ENCODE data around the gene PRKAR1B.

DNA sequence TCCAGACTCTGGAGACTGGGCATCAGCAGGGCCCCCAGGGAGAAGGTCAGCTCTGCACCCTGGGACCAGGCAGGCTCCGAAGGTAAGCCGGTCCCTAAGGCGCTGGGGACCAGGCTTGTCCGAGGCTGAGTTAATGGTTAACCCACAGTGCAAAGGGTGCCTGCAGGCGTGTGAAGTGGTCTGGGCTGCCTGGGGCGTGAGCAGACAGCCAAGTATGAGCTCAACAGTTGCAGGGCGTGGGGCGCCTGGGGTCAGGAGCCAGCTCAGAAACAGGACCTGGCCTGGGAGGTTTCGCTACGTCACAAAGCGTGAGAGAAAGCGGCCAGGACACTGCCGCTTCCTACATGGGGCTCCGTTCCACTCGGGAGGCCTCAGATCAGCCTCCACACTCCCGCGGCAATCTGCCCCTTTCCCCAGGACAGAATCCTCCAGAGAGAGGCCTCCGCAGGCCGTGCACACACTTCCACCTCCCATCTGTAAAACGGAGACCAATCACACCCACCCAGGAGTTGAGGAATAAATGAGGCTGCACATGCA is 223.4 kb downstream of the PRKAR1B start:
- TF ChIP-seq, protein P1, sequence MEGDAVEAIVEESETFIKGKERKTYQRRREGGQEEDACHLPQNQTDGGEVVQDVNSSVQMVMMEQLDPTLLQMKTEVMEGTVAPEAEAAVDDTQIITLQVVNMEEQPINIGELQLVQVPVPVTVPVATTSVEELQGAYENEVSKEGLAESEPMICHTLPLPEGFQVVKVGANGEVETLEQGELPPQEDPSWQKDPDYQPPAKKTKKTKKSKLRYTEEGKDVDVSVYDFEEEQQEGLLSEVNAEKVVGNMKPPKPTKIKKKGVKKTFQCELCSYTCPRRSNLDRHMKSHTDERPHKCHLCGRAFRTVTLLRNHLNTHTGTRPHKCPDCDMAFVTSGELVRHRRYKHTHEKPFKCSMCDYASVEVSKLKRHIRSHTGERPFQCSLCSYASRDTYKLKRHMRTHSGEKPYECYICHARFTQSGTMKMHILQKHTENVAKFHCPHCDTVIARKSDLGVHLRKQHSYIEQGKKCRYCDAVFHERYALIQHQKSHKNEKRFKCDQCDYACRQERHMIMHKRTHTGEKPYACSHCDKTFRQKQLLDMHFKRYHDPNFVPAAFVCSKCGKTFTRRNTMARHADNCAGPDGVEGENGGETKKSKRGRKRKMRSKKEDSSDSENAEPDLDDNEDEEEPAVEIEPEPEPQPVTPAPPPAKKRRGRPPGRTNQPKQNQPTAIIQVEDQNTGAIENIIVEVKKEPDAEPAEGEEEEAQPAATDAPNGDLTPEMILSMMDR (IDR thresholded peaks at IDR 0.05 in 8 of 11, conservative IDR thresholded peaks at IDR 0.05 in 3 of 11), result no peak
- no peak for TF ChIP-seq POLR2A (IDR thresholded peaks at IDR 0.05)
